GM12872 (cell line): ENCODE measurements around the gene CDCP2.

ENCODE experiments used
- TF ChIP-seq, protein P1 (sequence below): IDR thresholded peaks from 3 replicates; pipeline ENCODE4 v1.5.1; 2011; ENCODE audit warnings: low read depth, mild to moderate bottlenecking, low read length, moderate library complexity; ENCODE audit not compliant: insufficient read depth

The CDCP2 gene

DNA sequence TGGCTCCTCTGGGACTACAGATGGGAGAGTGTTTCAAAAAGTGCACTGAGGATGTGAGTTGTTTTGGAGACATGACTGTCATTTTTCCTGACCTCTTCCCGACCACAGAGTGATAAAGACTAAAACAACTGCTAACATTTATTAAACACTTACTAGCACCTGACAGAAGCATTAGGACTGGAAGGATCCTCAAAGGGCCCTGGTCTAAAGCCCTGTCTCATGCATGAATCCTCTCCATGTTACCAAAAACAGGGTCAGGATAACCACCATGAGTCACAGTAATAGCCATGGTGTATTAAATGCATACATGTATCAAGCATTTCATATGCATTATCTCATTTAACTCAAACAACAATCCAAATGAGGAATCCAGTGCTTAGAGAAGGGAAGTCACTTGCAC is 35.5 kb upstream of the CDCP2 start:
- TF ChIP-seq, protein P1, sequence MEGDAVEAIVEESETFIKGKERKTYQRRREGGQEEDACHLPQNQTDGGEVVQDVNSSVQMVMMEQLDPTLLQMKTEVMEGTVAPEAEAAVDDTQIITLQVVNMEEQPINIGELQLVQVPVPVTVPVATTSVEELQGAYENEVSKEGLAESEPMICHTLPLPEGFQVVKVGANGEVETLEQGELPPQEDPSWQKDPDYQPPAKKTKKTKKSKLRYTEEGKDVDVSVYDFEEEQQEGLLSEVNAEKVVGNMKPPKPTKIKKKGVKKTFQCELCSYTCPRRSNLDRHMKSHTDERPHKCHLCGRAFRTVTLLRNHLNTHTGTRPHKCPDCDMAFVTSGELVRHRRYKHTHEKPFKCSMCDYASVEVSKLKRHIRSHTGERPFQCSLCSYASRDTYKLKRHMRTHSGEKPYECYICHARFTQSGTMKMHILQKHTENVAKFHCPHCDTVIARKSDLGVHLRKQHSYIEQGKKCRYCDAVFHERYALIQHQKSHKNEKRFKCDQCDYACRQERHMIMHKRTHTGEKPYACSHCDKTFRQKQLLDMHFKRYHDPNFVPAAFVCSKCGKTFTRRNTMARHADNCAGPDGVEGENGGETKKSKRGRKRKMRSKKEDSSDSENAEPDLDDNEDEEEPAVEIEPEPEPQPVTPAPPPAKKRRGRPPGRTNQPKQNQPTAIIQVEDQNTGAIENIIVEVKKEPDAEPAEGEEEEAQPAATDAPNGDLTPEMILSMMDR = no peak

GRCh38 chr1:54186056-54186455 is 33.3 kb upstream of the CDCP2 start:
- TF ChIP-seq, protein P1 = no peak

DNA sequence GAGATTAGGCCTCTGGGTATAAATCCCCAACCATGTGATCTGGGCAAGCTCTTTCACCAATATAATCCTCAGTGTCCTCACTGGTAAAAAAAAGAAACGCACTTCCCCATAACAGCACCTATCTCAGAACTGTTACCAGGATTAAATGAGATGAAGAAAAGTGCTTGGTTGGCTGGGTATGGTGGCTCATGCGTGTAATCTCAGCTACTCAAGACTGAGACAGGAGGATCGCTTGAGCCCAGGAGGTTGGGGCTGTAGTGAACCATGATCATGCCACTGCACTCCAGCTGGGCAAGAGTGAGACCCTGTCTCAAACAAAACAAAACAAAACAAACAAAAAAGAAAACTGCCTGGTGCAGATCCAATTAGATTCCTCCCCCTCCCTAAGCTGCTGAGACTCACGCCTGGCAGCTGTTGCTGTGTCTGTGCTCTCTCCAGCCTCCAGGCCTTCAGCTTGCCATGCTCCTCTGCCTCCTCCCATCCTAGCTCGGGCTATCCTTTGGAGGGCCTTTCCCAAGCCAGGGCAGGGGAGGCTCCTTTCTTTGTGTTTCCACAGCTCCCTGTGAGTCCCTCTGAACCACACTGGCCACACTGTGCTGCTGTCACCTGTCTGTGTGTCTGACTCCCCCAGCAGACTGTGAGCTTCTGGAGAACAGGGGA is 28.0 kb upstream of the CDCP2 start:
- TF ChIP-seq, protein P1 = no peak

GRCh38 chr1:54178296-54179070 is 25.7 kb upstream of the CDCP2 start:
- TF ChIP-seq, protein P1 = no peak

DNA sequence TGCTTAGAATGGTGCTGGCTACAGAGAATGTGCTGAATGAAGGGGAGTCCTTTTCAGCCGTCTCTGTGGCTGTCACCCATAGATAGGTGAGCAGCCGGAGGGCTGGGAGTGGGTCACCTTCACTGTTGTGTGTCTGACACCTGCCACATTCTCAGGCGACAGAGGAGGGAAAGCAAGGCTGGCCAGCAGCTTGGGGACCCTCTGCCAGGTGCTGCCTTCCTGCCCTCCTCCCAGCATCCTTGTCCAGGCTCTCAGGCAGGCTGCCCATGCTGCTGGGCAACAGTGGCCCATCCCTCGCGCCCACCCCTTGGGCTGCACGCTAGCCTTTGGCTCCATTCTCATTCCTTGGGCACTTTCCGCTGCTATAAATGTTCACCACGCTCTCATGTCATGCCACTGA is 24.9 kb upstream of the CDCP2 start:
- TF ChIP-seq, protein P1 = no peak

DNA sequence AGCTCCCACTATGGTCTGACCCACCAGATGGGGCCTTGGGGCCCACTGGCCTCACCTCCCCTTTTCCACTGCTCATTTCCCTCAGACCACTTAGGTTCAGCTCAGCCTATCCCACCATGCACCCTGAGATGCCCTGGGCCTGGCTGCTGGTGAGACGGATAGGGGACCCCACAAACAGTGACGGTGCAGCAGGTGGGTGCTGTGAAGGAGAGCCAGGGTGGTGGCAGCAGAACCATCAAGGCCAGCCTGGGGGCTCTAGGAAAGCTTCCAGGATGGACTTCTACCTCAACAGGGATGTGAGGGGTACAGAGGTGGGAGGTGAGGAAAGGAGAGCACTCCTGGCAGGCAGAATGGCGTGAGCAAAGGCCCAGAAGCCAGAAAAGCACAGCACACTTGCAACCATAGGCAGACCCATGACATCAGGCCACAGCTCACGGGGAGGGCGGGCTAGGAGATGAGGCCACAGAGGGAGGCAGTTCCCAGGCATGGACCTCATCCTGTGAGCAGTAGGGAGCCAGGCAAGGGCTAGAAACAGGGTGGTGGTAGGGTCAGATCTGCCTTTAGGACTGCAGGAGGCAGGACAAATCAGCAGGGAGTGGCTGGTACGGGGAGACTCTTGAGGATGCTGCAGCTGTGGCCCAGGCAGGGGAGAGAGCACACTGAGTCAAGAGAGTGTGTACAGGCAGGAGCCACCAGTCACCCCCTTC is 24.0 kb upstream of the CDCP2 start:
- TF ChIP-seq, protein P1 = no peak

GRCh38 chr1:54174106-54174505 is 21.3 kb upstream of the CDCP2 start:
- TF ChIP-seq, protein P1 = no peak
